Endothelial cell (in vitro differentiated cells): ENCODE data around the gene KIF1B. TPM values are rescaled to one million over a fixed set of nuclear protein-coding genes. Genes with fewer than 3 reads are reported as not detected.
"Not testable (repeated sequence)": the region's sequence is repeated elsewhere in the genome, so short reads cannot be mapped to it uniquely, and the experiment has no call there.

ENCODE experiments used
- DNase-seq: peaks from one replicate; pipeline ENCODE4 v3.0.0; 2021; ENCODE audit warnings: low spot score
- H3K27ac Mint-ChIP-seq: one replicate; pipeline ENCODE4 v1.8.0; 2021; ENCODE audit warnings: mixed read lengths, inconsistent platforms; ENCODE audit not compliant: unreplicated experiment
- H3K27me3 Mint-ChIP-seq: one replicate; pipeline ENCODE4 v1.8.0; 2021; ENCODE audit warnings: mild to moderate bottlenecking, moderate library complexity, mixed read lengths, inconsistent platforms; ENCODE audit not compliant: unreplicated experiment
- H3K36me3 Mint-ChIP-seq: one replicate; pipeline ENCODE4 v1.8.0; 2021; ENCODE audit warnings: mild to moderate bottlenecking, low read depth, mixed read lengths, inconsistent platforms; ENCODE audit not compliant: unreplicated experiment
- H3K4me1 Mint-ChIP-seq: one replicate; pipeline ENCODE4 v1.8.0; 2021; ENCODE audit warnings: mild to moderate bottlenecking, mixed read lengths, inconsistent platforms; ENCODE audit not compliant: unreplicated experiment
- H3K4me3 Mint-ChIP-seq: one replicate; pipeline ENCODE4 v1.8.0; 2021; ENCODE audit warnings: mild to moderate bottlenecking, mixed read lengths, inconsistent platforms; ENCODE audit not compliant: unreplicated experiment
- H3K9me3 Mint-ChIP-seq: one replicate; pipeline ENCODE4 v1.8.0; 2021; ENCODE audit warnings: mixed read lengths, inconsistent platforms; ENCODE audit not compliant: unreplicated experiment
- CTCF ChIP-seq: fragments of 200-600 bp; sonication (generic); IDR thresholded peaks from one replicate; pipeline ENCODE4 v1.5.0; 2021; ENCODE audit warnings: antibody characterized with exemption; ENCODE audit not compliant: unreplicated experiment
- total RNA-seq: library from RNA; stranded (reverse); fragmentation: NEBNext Ultra II Directional; extraction: Animal tissue kit (Norgen Biotek cat#: 25700); gene quantifications from one replicate; pipeline ENCODE4 v1.2.1, GENCODE V29; 2021; ENCODE audit not compliant: unreplicated experiment

KIF1B gene
- total RNA-seq, 1 donor from 2014 or later, result 111 TPM

- Mint-ChIP-seq H3K4me3 (no peak overlapping the region), H3K9me3 (no peaks in the 10 kb centered on the region), H3K27ac (no peak overlapping the region), H3K36me3 (peaks cover 36% of the 10 kb centered on the region), H3K27me3 (no peaks in the 10 kb centered on the region), H3K4me1 (peaks cover 2% of the 10 kb centered on the region)
- no peak for DNase-seq
- TF ChIP-seq CTCF, result no peak
Measured at GRCh38 chr1:10257851-10258250, 47.5 kb downstream of the KIF1B start.

DNA sequence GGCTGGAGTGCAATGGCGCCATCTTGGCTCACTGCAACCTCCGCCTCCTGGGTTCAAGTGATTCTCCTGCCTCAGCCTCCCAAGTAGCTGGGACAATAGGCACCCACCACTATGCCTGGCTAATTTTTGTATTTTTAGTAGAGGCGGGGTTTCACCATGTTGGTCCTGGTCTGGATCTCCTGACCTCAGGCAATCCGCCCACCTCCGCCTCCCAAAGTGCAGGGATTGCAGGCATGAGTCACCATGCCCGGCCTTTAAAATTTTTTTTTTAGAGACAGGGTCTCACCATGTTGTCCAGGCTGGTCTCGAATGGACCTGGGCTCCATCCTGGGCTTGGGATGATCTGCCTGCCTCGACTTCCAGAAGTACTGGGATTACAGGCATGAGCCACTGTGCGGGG, 49.2 kb downstream of the KIF1B start:
- not testable (repeated sequence) for H3K4me1 Mint-ChIP-seq, H3K4me3 Mint-ChIP-seq, DNase-seq, H3K9me3 Mint-ChIP-seq, H3K27ac Mint-ChIP-seq, H3K27me3 Mint-ChIP-seq
- H3K36me3 Mint-ChIP-seq, result peaks cover 44% of the 10 kb centered on the region

GRCh38 chr1:10263450-10264082, 53.2 kb downstream of the KIF1B start:
- H3K4me3 Mint-ChIP-seq, result peak overlapping the region; percentile 75
- no peak for DNase-seq
- H3K4me1 Mint-ChIP-seq, result peaks cover 6% of the 10 kb centered on the region
- H3K27ac Mint-ChIP-seq, result no peak overlapping the region
- no peaks in the 10 kb centered on the region for H3K27me3 Mint-ChIP-seq
- peaks cover 48% of the 10 kb centered on the region for H3K36me3 Mint-ChIP-seq
- no peak for TF ChIP-seq CTCF
- H3K9me3 Mint-ChIP-seq, result no peaks in the 10 kb centered on the region

DNA sequence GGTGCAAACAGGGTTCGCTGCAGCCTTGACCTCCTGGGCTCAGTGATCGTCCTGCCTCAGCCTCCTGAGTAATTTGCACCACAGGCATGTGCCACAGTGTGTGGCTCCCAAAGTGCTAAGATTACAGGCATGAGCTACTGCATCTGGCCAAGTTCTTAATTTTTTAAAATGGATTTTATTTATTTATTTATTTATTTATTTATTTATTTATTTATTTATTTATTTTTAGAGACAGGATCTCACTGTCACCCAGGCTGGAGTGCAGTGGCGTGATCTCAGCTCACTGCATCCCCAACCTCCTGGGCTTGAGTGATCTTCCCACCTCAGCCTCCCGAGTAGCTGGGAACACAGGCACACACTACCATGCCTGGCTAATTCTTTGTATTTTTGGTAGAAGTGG, 54.7 kb downstream of the KIF1B start:
- DNase-seq, result no peak
- Mint-ChIP-seq H3K4me1 (peaks cover 6% of the 10 kb centered on the region), H3K36me3 (peaks cover 42% of the 10 kb centered on the region), H3K4me3 (no peak overlapping the region), H3K9me3 (no peaks in the 10 kb centered on the region), H3K27ac (no peak overlapping the region), H3K27me3 (no peaks in the 10 kb centered on the region)
- TF ChIP-seq CTCF, result no peak

GRCh38 chr1:10265900-10266299, 55.5 kb downstream of the KIF1B start:
- H3K27ac Mint-ChIP-seq, result no peak overlapping the region
- H3K36me3 Mint-ChIP-seq, result peaks cover 41% of the 10 kb centered on the region
- no peak overlapping the region for H3K4me3 Mint-ChIP-seq
- H3K9me3 Mint-ChIP-seq, result no peaks in the 10 kb centered on the region
- no peak for DNase-seq
- H3K27me3 Mint-ChIP-seq, result no peaks in the 10 kb centered on the region
- no peak for TF ChIP-seq CTCF
- H3K4me1 Mint-ChIP-seq, result peaks cover 6% of the 10 kb centered on the region
